Breast epithelium (tissue), 3 donors: ENCODE data around the gene HDAC9.

Source experiments
- CTCF ChIP-seq, 3 donors: fragments of 450-650 bp; IDR thresholded peaks; one replicate each; pipeline ENCODE4 v1.5.1; 2016 to 2017; ENCODE audit warnings: antibody characterized with exemption in 3 of 3, mild to moderate bottlenecking in 3 of 3, moderate library complexity in 3 of 3
- POLR2AphosphoS5 ChIP-seq, 3 donors: sonication (generic); formaldehyde crosslinking; IDR thresholded peaks; one replicate each; pipeline ENCODE4 v1.6.1; 2017; ENCODE audit warnings: antibody characterized with exemption in 3 of 3

GRCh38 chr7:19026888-19027287 is 531.3 kb downstream of the HDAC9 start:
- TF ChIP-seq CTCF (IDR thresholded peaks at IDR 0.05): no peak
- no peak for TF ChIP-seq POLR2AphosphoS5 (IDR thresholded peaks at IDR 0.05)
